Activated CD4-positive, alpha-beta T cell treated with anti-CD3 and anti-CD28 coated beads, Interleukin-2, amount 10 ng/mL, durations not matched to agents 7 days and 5 days (primary cell): ENCODE data around the gene BTBD3. TPM values are rescaled to one million over a fixed set of nuclear protein-coding genes. Genes with fewer than 3 reads are reported as not detected.

Experiments used
- CTCF ChIA-PET: fragments of 350-600 bp; sonication (Branson Sonifier 250); formaldehyde crosslinking; loops from one replicate; lab custom pipeline; 2021; ENCODE audit warnings: antibody characterized with exemption; lab: Charles Lee
- POLR2A ChIA-PET: fragments of 350-600 bp; sonication (Branson Sonifier 250); formaldehyde crosslinking; loops from one replicate; lab custom pipeline; 2021; ENCODE audit warnings: antibody characterized with exemption; lab: Charles Lee
- DNase-seq: peaks from one replicate; pipeline ENCODE4 v3.0.0-alpha.2; 2020
- H3K27ac Mint-ChIP-seq: one replicate; pipeline ENCODE4 v1.8.0; 2021; ENCODE audit warnings: mild to moderate bottlenecking, moderate library complexity, mixed read lengths
- H3K27me3 Mint-ChIP-seq: one replicate; pipeline ENCODE4 v1.8.0; 2021; ENCODE audit warnings: mixed read lengths
- H3K36me3 Mint-ChIP-seq: one replicate; pipeline ENCODE4 v1.8.0; 2021; ENCODE audit warnings: low read depth, mixed read lengths
- H3K4me1 Mint-ChIP-seq: one replicate; pipeline ENCODE4 v1.8.0; 2021; ENCODE audit warnings: mixed read lengths
- H3K4me3 Mint-ChIP-seq: one replicate; pipeline ENCODE4 v1.8.0; 2021; ENCODE audit warnings: mild to moderate bottlenecking, moderate library complexity, mixed read lengths
- H3K9me3 Mint-ChIP-seq: one replicate; pipeline ENCODE4 v1.8.0; 2021; ENCODE audit warnings: mixed read lengths
- total RNA-seq, 2 experiments: library from RNA; stranded (reverse); gene quantifications; one replicate each; pipeline ENCODE4 v1.2.3, GENCODE V29; 2021

BTBD3 gene
- total RNA-seq, 2 experiments from 2014 or later, result 5.5 to 6.6 TPM

DNA sequence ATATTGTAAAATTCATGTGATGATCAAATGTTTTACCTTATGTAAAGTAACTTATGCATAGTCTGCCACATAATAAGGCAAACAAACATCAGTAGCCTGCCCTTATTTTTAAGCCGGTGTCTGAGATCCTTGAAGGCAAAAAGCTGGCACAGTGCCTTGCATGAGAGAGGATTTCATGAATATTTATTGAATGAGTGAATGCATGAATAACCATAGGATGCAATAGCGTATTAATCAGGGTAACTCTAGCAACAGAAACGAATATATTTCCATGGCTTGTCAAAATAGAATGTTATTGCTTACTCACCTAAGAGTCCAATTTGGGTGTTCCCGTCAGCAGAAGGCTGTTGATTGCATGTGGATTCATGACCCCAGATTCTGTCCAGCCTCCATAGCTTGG is 34.9 kb downstream of the BTBD3 start:
- Mint-ChIP-seq H3K27me3 (no peaks in the 10 kb centered on the region), H3K4me3 (no peak overlapping the region), H3K9me3 (no peaks in the 10 kb centered on the region), H3K27ac (no peak overlapping the region), H3K36me3 (no peaks in the 10 kb centered on the region), H3K4me1 (no peaks in the 10 kb centered on the region)
- DNase-seq, result no peak
- CTCF ChIA-PET, result interaction anchor here (0.6 to 0.9 kb wide), 2 partner anchors 10 to 15 kb away, joined by 3 read pairs; no protein-coding TSS in a partner anchor
- POLR2A ChIA-PET, result no interaction called here

GRCh38 chr20:11957911-11958310 is 40.2 kb downstream of the BTBD3 start:
- ChIA-PET CTCF (no interaction called here), POLR2A (no interaction called here)
- H3K9me3 Mint-ChIP-seq, result no peaks in the 10 kb centered on the region

GRCh38 chr20:11958855-11959254 is 41.2 kb downstream of the BTBD3 start:
- Mint-ChIP-seq H3K27ac (no peak overlapping the region), H3K9me3 (no peaks in the 10 kb centered on the region), H3K27me3 (no peaks in the 10 kb centered on the region), H3K4me3 (no peak overlapping the region), H3K4me1 (no peaks in the 10 kb centered on the region), H3K36me3 (no peaks in the 10 kb centered on the region)
- no peak for DNase-seq
- CTCF ChIA-PET, result no interaction called here
- POLR2A ChIA-PET, result no interaction called here

More at GRCh38 chr20:11957911-11958310, 40.2 kb downstream of the BTBD3 start:
- no peak overlapping the region for H3K4me3 Mint-ChIP-seq
- no peak overlapping the region for H3K27ac Mint-ChIP-seq
- H3K36me3 Mint-ChIP-seq, result no peaks in the 10 kb centered on the region
- DNase-seq, result no peak
- no peaks in the 10 kb centered on the region for H3K27me3 Mint-ChIP-seq
- no peaks in the 10 kb centered on the region for H3K4me1 Mint-ChIP-seq

DNA sequence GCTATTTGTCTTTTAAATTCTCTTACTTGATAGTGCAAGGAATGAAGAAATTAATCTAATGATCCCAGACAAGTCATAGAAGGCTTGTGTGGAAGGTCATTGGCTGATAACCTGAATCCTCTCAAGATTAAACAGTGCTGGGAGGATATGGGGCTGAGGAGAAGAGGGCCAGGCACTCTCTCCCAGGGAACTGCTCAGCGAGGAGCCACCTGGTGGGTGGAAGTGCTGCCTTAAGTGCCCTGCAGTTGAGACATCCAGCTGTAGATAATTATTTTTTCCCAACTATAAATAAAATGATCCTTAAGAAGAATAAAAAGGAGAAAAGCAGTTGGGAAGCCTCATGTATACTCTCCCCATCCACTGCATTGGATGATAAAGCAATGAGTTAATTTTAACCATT is 47.9 kb downstream of the BTBD3 start:
- no peak for DNase-seq
- H3K27me3 Mint-ChIP-seq, result no peaks in the 10 kb centered on the region
- no peaks in the 10 kb centered on the region for H3K36me3 Mint-ChIP-seq
- ChIA-PET POLR2A (no interaction called here), CTCF (no interaction called here)
- H3K4me3 Mint-ChIP-seq, result no peak overlapping the region
- peaks cover 3% of the 10 kb centered on the region for H3K9me3 Mint-ChIP-seq
- no peak overlapping the region for H3K27ac Mint-ChIP-seq
- H3K4me1 Mint-ChIP-seq, result no peaks in the 10 kb centered on the region

GRCh38 chr20:11966186-11966585 is 48.5 kb downstream of the BTBD3 start:
- Mint-ChIP-seq H3K36me3 (no peaks in the 10 kb centered on the region), H3K27me3 (no peaks in the 10 kb centered on the region), H3K4me3 (no peak overlapping the region), H3K27ac (no peak overlapping the region), H3K4me1 (no peaks in the 10 kb centered on the region), H3K9me3 (peaks cover 3% of the 10 kb centered on the region)
- no peak for DNase-seq
- CTCF ChIA-PET, result no interaction called here
- POLR2A ChIA-PET, result no interaction called here

GRCh38 chr20:11970243-11970836 is 52.6 kb downstream of the BTBD3 start:
- no peak for DNase-seq
- Mint-ChIP-seq H3K9me3 (peaks cover 3% of the 10 kb centered on the region), H3K27ac (no peak overlapping the region), H3K36me3 (no peaks in the 10 kb centered on the region), H3K4me1 (no peaks in the 10 kb centered on the region), H3K4me3 (no peak overlapping the region), H3K27me3 (no peaks in the 10 kb centered on the region)
- POLR2A ChIA-PET, result no interaction called here
- CTCF ChIA-PET, result interaction anchor here (0.6 kb wide), 1 partner anchor 102 kb away, joined by 3 read pairs; no protein-coding TSS in a partner anchor

DNA sequence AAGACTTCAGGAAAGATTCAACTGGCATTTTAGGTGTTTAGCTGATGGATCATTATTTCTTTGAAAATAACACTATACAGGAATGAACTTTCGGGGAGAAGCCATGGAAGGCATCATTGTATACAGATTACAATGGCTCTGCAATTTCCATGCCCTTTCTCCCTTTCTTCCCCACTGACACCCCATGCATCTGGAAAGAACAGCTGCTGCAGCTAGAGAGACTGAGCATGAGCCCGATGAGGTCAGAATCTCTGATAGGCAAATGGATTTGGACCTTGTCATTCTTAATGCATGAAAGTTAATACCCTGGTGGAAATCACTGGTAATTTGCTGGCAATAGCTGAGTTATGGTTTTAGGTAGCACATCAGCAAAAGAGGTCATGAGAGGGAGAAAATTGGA is 54.8 kb downstream of the BTBD3 start:
- ChIA-PET CTCF (no interaction called here), POLR2A (no interaction called here)
- Mint-ChIP-seq H3K36me3 (no peaks in the 10 kb centered on the region), H3K27me3 (no peaks in the 10 kb centered on the region), H3K27ac (no peak overlapping the region), H3K4me1 (no peaks in the 10 kb centered on the region), H3K4me3 (no peak overlapping the region), H3K9me3 (no peaks in the 10 kb centered on the region)
- no peak for DNase-seq
